ENCODE data around the gene C1orf226. TPM values are rescaled to one million over a fixed set of nuclear protein-coding genes. Genes with fewer than 3 reads are reported as not detected.

The C1orf226 gene
- total and polyA plus RNA-seq, 4 donors: 2.2 to 25.2 (median 10.8) TPM

DNA sequence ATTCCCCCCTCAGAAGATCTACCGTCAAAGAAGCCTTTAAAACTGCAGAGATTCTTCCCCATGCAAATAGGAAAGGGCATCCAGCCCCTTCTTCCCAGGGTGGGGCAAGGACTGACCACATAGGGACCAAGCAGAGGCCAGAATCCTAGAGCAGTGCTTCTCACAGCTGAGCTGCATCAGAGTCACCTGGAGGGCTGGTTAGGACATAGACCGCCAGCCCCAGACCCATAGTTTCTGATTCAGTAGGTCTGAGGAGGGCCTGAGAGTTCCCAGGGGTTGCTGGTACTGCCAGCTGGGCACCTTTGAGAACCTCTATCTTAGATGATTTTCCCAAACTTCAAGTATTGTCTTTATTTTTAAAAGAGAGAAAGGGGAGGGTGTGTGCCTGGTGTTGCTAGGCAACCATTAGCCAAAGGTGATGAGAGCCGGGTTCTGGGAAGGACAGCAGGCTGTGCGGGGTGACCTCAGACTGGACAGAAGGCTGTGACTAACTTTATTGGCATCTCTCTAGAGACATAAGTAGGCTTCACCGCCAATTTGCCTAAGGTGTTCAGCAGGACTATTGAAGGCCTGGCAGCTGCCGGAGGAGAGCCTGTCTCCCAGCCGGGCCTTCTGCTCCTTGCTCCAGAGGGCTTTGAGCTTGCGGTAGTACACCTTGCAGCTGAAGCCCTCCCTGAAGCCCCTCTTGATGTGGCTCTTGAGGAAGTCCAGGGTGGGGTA, 7.8 kb upstream of the C1orf226 start:
- Histone ChIP-seq H3K9me3 (ENCODE audit: control insufficient read depth in 4 of 4, low read length in 3 of 4) (no peaks in the 10 kb centered on the region), H3K4me3 (ENCODE audit: low read depth in 1 of 3, low read length in 3 of 3) (no peak overlapping the region), H3K27me3 (ENCODE audit: control insufficient read depth in 4 of 4, insufficient read depth in 4 of 4, low read length in 3 of 4) (no peaks in the 10 kb centered on the region), H3K9ac (ENCODE audit: low read depth in 1 of 2, low read length in 2 of 2) (no peak overlapping the region), H3K36me3 (ENCODE audit: control insufficient read depth in 4 of 4, insufficient read depth in 3 of 4, low read depth in 1 of 4, low read length in 3 of 4) (peaks cover 0 to 6% (median 1%) of the 10 kb centered on the region in 4 donors), H3K27ac (ENCODE audit: low read depth in 1 of 2, low read length in 2 of 2) (peak overlapping the region; percentile 11 to 37), H3K4me1 (ENCODE audit: control insufficient read depth in 4 of 4, insufficient read depth in 4 of 4, low read length in 3 of 4) (peaks cover 7 to 40% (median 23%) of the 10 kb centered on the region in 4 donors)
- no peak for DNase-seq (ENCODE audit: low spot score)
- 96% methylated on average over 8 of the region's 8 CpGs for WGBS
- peak in 1 of 2 donors; percentile 26 for TF ChIP-seq RXRA (IDR thresholded peaks at IDR 0.05)
- TF ChIP-seq, protein P1, sequence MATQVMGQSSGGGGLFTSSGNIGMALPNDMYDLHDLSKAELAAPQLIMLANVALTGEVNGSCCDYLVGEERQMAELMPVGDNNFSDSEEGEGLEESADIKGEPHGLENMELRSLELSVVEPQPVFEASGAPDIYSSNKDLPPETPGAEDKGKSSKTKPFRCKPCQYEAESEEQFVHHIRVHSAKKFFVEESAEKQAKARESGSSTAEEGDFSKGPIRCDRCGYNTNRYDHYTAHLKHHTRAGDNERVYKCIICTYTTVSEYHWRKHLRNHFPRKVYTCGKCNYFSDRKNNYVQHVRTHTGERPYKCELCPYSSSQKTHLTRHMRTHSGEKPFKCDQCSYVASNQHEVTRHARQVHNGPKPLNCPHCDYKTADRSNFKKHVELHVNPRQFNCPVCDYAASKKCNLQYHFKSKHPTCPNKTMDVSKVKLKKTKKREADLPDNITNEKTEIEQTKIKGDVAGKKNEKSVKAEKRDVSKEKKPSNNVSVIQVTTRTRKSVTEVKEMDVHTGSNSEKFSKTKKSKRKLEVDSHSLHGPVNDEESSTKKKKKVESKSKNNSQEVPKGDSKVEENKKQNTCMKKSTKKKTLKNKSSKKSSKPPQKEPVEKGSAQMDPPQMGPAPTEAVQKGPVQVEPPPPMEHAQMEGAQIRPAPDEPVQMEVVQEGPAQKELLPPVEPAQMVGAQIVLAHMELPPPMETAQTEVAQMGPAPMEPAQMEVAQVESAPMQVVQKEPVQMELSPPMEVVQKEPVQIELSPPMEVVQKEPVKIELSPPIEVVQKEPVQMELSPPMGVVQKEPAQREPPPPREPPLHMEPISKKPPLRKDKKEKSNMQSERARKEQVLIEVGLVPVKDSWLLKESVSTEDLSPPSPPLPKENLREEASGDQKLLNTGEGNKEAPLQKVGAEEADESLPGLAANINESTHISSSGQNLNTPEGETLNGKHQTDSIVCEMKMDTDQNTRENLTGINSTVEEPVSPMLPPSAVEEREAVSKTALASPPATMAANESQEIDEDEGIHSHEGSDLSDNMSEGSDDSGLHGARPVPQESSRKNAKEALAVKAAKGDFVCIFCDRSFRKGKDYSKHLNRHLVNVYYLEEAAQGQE (IDR thresholded peaks at IDR 0.05): no peak
- TF ChIP-seq RAD21 (IDR thresholded peaks at IDR 0.05): no peak
- no peak for TF ChIP-seq TAF1 (conservative IDR thresholded peaks at IDR 0.05)
- TF ChIP-seq SP1 (IDR thresholded peaks at IDR 0.05): no peak
- TF ChIP-seq CTCF (IDR thresholded peaks at IDR 0.05; ENCODE audit: low read depth, low read length, missing input control): no peak
- peak in 1 of 2 donors; percentile 34 for TF ChIP-seq JUND (IDR thresholded peaks at IDR 0.05)
- no peak for TF ChIP-seq FOXA2 (IDR thresholded peaks at IDR 0.05)
- no peak for TF ChIP-seq FOXA1 (IDR thresholded peaks at IDR 0.05)
- no peak for TF ChIP-seq NR2F2 (IDR thresholded peaks at IDR 0.05)
- no peak for TF ChIP-seq ZBTB33 (IDR thresholded peaks at IDR 0.05)
- TF ChIP-seq HNF4A (conservative IDR thresholded peaks at IDR 0.05): peak in 1 of 2 donors; percentile 29

- WGBS: 93% methylated on average over 9 of the region's 9 CpGs
- H3K9me3 ChIP-seq (ENCODE audit: control insufficient read depth in 4 of 4, low read length in 3 of 4): no peaks in the 10 kb centered on the region
- no peak overlapping the region for H3K27ac ChIP-seq (ENCODE audit: low read depth in 1 of 2, low read length in 2 of 2)
Observed at GRCh38 chr1:162374406-162374805, 7.1 kb upstream of the C1orf226 start.

More at GRCh38 chr1:162374406-162374805, 7.1 kb upstream of the C1orf226 start:
- Histone ChIP-seq H3K9ac (ENCODE audit: low read depth in 1 of 2, low read length in 2 of 2) (no peak overlapping the region), H3K27me3 (ENCODE audit: control insufficient read depth in 4 of 4, insufficient read depth in 4 of 4, low read length in 3 of 4) (no peaks in the 10 kb centered on the region), H3K36me3 (ENCODE audit: control insufficient read depth in 4 of 4, insufficient read depth in 3 of 4, low read depth in 1 of 4, low read length in 3 of 4) (peaks cover 0 to 6% (median 1%) of the 10 kb centered on the region in 4 donors), H3K4me3 (ENCODE audit: low read depth in 1 of 3, low read length in 3 of 3) (no peak overlapping the region), H3K4me1 (ENCODE audit: control insufficient read depth in 4 of 4, insufficient read depth in 4 of 4, low read length in 3 of 4) (peaks cover 7 to 39% (median 23%) of the 10 kb centered on the region in 4 donors)
- TF ChIP-seq NR2F2 (IDR thresholded peaks at IDR 0.05) (no peak), FOXA2 (IDR thresholded peaks at IDR 0.05) (no peak), HNF4G (IDR thresholded peaks at IDR 0.05) (no peak), EGR1 (IDR thresholded peaks at IDR 0.05; ENCODE audit: low read depth in 2 of 2) (no peak), RAD21 (IDR thresholded peaks at IDR 0.05) (no peak)
- no peak for DNase-seq (ENCODE audit: low spot score)

All from liver (tissue), 9 donors.